Activated naive CD8-positive, alpha-beta T cell treated with anti-CD3 and anti-CD28 coated beads for 36 hours (primary cell): ENCODE results near the gene KLHL20. TPM values are rescaled to one million over a fixed set of nuclear protein-coding genes. Genes with fewer than 3 reads are reported as not detected.
A peak's percentile ranks its signal among the peaks of the same experiment; 100 is the strongest.
"Not testable (repeated sequence)": the region's sequence is repeated elsewhere in the genome, so short reads cannot be mapped to it uniquely, and the experiment has no call there.

Experiments
- DNase-seq: peaks from one replicate; pipeline ENCODE4 v3.0.0; 2021
- H3K27ac Mint-ChIP-seq: one replicate; pipeline ENCODE4 v1.8.0; 2022; ENCODE audit warnings: mild to moderate bottlenecking, moderate library complexity, mixed read lengths
- H3K27me3 Mint-ChIP-seq: one replicate; pipeline ENCODE4 v1.8.0; 2022; ENCODE audit warnings: mild to moderate bottlenecking, mixed read lengths
- H3K36me3 Mint-ChIP-seq: one replicate; pipeline ENCODE4 v1.8.0; 2021; ENCODE audit warnings: mild to moderate bottlenecking, mixed read lengths
- H3K4me1 Mint-ChIP-seq: one replicate; pipeline ENCODE4 v1.8.0; 2021; ENCODE audit warnings: mixed read lengths
- H3K4me3 Mint-ChIP-seq: one replicate; pipeline ENCODE4 v1.8.0; 2022; ENCODE audit warnings: mild to moderate bottlenecking, moderate library complexity, mixed read lengths
- H3K9me3 Mint-ChIP-seq: one replicate; pipeline ENCODE4 v1.8.0; 2022; ENCODE audit warnings: mixed read lengths
- total RNA-seq, 2 experiments: library from RNA; stranded (reverse); gene quantifications; one replicate each; pipeline ENCODE4 v1.2.3, GENCODE V29; 2021

Gene KLHL20
- total RNA-seq = 10 to 100 TPM; 12.1 to 12.9 TPM

- Mint-ChIP-seq H3K9me3 (no peaks in the 10 kb centered on the region), H3K27ac (peak within 1 kb of the TSS; percentile 89), H3K36me3 (peaks cover 12% of the 10 kb centered on the region), H3K27me3 (peaks cover 6% of the 10 kb centered on the region), H3K4me1 (peaks cover 14% of the 10 kb centered on the region), H3K4me3 (peak within 1 kb of the TSS; percentile 94)
- DNase-seq = peak; percentile 87
These were observed at the start of gene KLHL20 for GRCh38 chr1:173714759-173715537. KLHL20 (plus strand) TSS chr1:173714981; CDS start chr1:173716044, 1,063 bp downstream.

DNA sequence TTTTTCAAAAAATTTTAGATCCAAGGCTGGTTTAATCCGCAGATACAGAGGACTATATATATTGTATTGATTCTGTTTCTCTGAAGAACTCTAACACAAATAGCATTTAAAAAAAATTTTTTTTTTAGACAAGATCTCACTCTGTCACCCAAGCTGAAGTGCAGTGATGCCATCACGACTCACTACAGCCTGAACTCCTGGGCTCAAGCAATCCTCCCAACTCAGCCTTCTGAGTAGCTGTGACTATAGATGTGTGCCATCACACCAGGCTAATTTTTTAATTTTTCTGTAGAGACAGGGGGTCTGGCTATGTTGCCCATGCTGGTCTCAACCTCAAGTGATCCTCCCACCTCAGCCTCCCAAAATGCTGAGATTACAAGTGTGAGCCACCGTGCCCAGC is 48.1 kb upstream of the KLHL20 start:
- Mint-ChIP-seq H3K4me3 (no peak overlapping the region), H3K27ac (no peak overlapping the region), H3K27me3 (peaks cover 34% of the 10 kb centered on the region), H3K36me3 (no peaks in the 10 kb centered on the region), H3K9me3 (no peaks in the 10 kb centered on the region), H3K4me1 (peaks cover 7% of the 10 kb centered on the region)
- no peak for DNase-seq

- peak within 1 kb of the TSS; percentile 46 for H3K4me3 Mint-ChIP-seq
- H3K27ac Mint-ChIP-seq = no peak within 1 kb of the TSS
- H3K9me3 Mint-ChIP-seq = no peaks in the 10 kb centered on the region
- DNase-seq = peak; percentile 49
- no peaks in the 10 kb centered on the region for H3K36me3 Mint-ChIP-seq
- peaks cover 34% of the 10 kb centered on the region for H3K27me3 Mint-ChIP-seq
- peaks cover 5% of the 10 kb centered on the region for H3K4me1 Mint-ChIP-seq
These were observed 45.3 kb upstream of the KLHL20 start, which contains the start of gene ANKRD45 for GRCh38 chr1:173669491-173669941. ANKRD45 (minus strand) TSS chr1:173669851; CDS start chr1:173659418, 10,433 bp downstream.

DNA sequence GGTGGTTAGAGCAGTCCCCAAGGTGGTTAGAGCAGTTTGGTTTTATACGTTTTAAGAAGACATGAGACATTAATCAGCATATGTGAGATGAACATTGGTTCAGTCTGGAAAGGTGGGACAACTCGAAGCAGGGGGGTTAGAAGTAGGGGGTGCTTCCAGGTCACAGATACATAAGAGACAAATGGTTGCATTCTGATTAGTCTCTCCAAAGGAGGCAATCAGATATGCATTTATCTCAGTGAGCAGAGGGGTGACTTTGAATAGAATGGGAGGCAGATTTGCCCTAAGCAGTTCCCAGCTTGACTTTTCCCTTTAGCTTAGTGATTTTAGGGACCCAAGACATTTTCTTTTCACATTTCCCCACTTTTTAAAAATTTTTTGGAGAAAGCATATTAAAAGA is 40.3 kb upstream of the KLHL20 start:
- H3K4me3 Mint-ChIP-seq, DNase-seq, H3K9me3 Mint-ChIP-seq, H3K4me1 Mint-ChIP-seq, H3K27ac Mint-ChIP-seq, H3K36me3 Mint-ChIP-seq: not testable (repeated sequence)
- H3K27me3 Mint-ChIP-seq = peaks cover 18% of the 10 kb centered on the region

DNA sequence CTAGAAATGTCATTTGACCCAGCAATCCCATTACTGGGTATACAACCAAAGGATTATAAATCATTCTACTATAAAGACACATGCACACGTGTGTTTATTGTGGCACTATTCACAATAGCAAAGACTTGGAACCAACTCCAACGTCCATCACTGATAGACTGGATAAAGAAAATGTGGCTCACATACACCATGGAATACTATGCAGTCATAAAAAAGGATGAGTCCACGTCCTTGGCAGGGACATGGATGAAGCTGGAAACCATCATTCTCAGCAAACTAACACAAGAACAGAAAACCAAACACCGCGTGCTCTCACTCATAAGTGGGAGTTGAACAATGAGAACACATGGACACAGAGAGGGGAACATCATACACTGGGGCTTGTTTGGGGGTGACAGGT is 34.6 kb upstream of the KLHL20 start:
- H3K9me3 Mint-ChIP-seq = peaks cover 14% of the 10 kb centered on the region
- not testable (repeated sequence) for DNase-seq, H3K4me1 Mint-ChIP-seq, H3K4me3 Mint-ChIP-seq, H3K36me3 Mint-ChIP-seq, H3K27me3 Mint-ChIP-seq, H3K27ac Mint-ChIP-seq

- H3K27ac Mint-ChIP-seq = no peak overlapping the region
- peaks cover 8% of the 10 kb centered on the region for H3K9me3 Mint-ChIP-seq
- H3K27me3 Mint-ChIP-seq = no peaks in the 10 kb centered on the region
- no peaks in the 10 kb centered on the region for H3K36me3 Mint-ChIP-seq
- no peak for DNase-seq
- H3K4me3 Mint-ChIP-seq = no peak overlapping the region
- H3K4me1 Mint-ChIP-seq = peaks cover 6% of the 10 kb centered on the region
These were observed 32.6 kb upstream of the KLHL20 start for GRCh38 chr1:173682184-173682583.

GRCh38 chr1:173683838-173684237 is 30.9 kb upstream of the KLHL20 start:
- H3K9me3 Mint-ChIP-seq, H3K27ac Mint-ChIP-seq, H3K4me3 Mint-ChIP-seq, H3K36me3 Mint-ChIP-seq, DNase-seq, H3K4me1 Mint-ChIP-seq, H3K27me3 Mint-ChIP-seq: not testable (repeated sequence)

DNA sequence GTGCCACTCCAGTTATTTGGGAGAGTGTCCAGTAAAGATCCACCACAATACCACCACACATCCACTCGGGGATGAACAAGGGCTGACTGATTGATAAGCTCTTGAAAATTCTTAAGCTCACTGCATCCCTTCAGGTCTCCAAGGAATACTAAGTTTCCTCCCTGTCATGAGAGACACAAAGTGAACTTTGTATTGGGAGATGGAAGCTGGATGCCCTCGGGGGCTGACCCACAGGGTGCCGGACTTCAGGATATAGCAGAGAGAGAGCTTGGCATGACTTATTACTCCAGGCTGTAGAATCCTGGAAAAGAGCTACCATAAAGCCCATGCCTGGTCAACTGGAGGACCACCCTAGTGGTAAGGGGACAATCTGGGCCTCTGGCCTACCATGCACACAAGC is 29.7 kb upstream of the KLHL20 start:
- H3K36me3 Mint-ChIP-seq, H3K27me3 Mint-ChIP-seq, H3K4me3 Mint-ChIP-seq, H3K27ac Mint-ChIP-seq, H3K9me3 Mint-ChIP-seq, DNase-seq: not testable (repeated sequence)
- H3K4me1 Mint-ChIP-seq = peaks cover 10% of the 10 kb centered on the region

DNA sequence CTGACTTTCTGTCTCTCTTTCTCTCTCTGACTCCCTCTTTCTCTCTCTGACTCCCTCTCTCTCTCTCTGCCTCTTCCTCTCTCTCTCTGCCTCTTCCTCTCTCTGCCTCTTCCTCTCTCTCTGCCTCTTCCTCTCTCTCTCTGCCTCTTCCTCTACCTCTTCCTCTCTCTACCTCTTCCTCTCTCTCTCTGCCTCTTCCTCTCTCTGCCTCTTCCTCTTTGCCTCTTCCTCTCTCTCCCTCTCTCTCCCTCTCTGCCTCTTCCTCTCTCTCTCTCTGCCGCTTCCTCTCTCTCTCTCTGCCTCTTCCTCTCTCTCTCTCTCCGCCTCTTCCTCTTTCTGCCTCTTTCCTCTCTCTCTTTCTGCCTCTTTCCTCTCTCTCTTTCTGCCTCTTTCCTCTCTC is 26.5 kb upstream of the KLHL20 start:
- H3K27me3 Mint-ChIP-seq = no peaks in the 10 kb centered on the region
- no peak overlapping the region for H3K4me3 Mint-ChIP-seq
- H3K36me3 Mint-ChIP-seq = peaks cover 2% of the 10 kb centered on the region
- no peak overlapping the region for H3K27ac Mint-ChIP-seq
- no peaks in the 10 kb centered on the region for H3K9me3 Mint-ChIP-seq
- no peak for DNase-seq
- H3K4me1 Mint-ChIP-seq = peaks cover 7% of the 10 kb centered on the region

GRCh38 chr1:173693238-173693637 is 21.5 kb upstream of the KLHL20 start:
- Mint-ChIP-seq H3K9me3 (peaks cover 1% of the 10 kb centered on the region), H3K27ac (no peak overlapping the region), H3K27me3 (peaks cover 5% of the 10 kb centered on the region), H3K4me1 (peaks cover 4% of the 10 kb centered on the region), H3K4me3 (no peak overlapping the region), H3K36me3 (peaks cover 4% of the 10 kb centered on the region)
- no peak for DNase-seq

- not testable (repeated sequence) for H3K4me1 Mint-ChIP-seq, H3K27me3 Mint-ChIP-seq, H3K9me3 Mint-ChIP-seq, H3K36me3 Mint-ChIP-seq, H3K4me3 Mint-ChIP-seq, DNase-seq, H3K27ac Mint-ChIP-seq
These were observed 13.5 kb upstream of the KLHL20 start for GRCh38 chr1:173701299-173701698.

DNA sequence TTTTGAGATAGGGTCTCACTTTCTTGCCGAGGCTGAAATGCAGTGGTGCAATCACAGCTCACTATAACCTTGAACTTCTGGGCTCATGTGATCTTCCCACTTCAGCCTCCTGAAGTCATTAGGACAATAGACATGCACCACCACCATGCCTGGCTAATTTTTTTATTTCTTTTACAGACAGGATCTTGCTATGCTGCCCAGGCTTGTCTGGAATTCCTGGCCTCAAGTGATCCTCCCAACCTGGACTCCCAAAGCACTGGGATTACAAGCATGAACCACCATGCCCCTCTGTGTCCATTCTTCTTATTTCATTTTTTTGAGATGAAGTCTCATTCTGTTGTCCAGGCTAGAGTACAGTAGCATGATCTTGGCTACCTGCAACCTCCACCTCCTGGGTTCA is 12.0 kb upstream of the KLHL20 start:
- Mint-ChIP-seq H3K27ac (no peak overlapping the region), H3K4me3 (no peak overlapping the region), H3K9me3 (peaks cover under 1% of the 10 kb centered on the region), H3K27me3 (peaks cover 3% of the 10 kb centered on the region), H3K36me3 (no peaks in the 10 kb centered on the region), H3K4me1 (no peaks in the 10 kb centered on the region)
- DNase-seq = no peak

DNA sequence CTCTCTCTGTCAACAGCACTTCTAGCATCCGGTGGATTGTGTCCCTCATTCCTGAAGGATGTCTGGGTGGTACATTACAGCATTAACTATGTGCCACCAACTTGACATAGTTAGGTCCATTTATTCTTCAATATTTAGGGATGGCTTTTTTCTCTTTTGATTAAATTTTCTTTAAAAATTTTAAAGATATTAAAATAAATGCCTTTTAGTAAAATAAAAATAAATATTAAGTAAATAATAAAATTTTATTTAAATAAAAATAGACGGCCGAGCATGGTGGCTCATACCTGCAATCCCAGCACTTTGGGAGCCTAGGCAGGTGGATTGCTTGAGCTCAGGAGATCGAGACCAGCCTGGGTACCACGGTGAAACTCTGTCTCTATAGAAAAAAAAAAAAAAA is 9.7 kb upstream of the KLHL20 start:
- no peak for DNase-seq
- Mint-ChIP-seq H3K9me3 (no peaks in the 10 kb centered on the region), H3K4me1 (no peaks in the 10 kb centered on the region), H3K4me3 (no peak overlapping the region), H3K36me3 (no peaks in the 10 kb centered on the region), H3K27ac (no peak overlapping the region), H3K27me3 (peaks cover 11% of the 10 kb centered on the region)

DNA sequence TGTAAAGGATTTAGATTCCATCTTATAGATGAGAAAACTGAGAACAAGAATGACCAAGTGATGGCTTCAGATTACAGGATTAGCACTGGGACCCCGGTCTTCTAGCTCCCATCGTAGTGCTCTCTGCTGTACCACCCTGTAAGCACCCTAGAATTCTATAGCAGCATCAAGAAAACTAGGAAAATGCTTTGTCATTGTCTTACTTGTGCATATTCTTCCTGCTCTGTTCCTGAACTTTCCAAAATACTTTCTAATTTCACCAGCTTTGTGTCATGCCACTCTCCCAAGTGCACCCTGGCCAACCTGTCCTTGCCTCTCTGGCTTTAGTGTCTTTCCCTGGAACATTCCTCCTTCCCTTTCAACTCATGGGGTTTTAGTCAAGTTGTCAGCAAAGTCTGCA is 6.0 kb upstream of the KLHL20 start:
- Mint-ChIP-seq H3K4me3 (no peak overlapping the region), H3K4me1 (no peaks in the 10 kb centered on the region), H3K36me3 (no peaks in the 10 kb centered on the region), H3K27me3 (peaks cover 13% of the 10 kb centered on the region), H3K27ac (no peak overlapping the region), H3K9me3 (no peaks in the 10 kb centered on the region)
- no peak for DNase-seq

GRCh38 chr1:173714441-173714758 is 381 bp upstream of the KLHL20 start:
- Mint-ChIP-seq H3K4me1 (peaks cover 14% of the 10 kb centered on the region), H3K4me3 (peak overlapping the region; percentile 94), H3K36me3 (peaks cover 12% of the 10 kb centered on the region), H3K27me3 (peaks cover 7% of the 10 kb centered on the region), H3K9me3 (no peaks in the 10 kb centered on the region), H3K27ac (peak overlapping the region; percentile 89)
- DNase-seq = no peak

DNA sequence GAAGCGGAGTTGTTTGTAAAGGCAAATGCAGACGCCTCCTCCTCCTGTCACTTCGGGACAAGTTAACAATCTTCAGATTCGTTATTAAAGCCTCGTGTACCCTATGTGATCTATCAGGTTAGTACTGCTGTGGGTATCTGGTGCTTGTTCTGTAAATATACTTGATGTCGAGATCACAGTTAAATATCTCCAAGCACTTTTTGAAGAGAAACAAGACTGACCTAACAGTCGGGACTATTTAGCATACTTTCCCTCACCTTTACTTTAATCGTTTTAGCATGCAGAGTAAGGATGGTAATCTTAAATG is 710 bp downstream of the KLHL20 start:
- Mint-ChIP-seq H3K4me1 (peaks cover 19% of the 10 kb centered on the region), H3K9me3 (no peaks in the 10 kb centered on the region), H3K27ac (peak overlapping the region; percentile 89), H3K4me3 (peak overlapping the region; percentile 94), H3K27me3 (peaks cover 3% of the 10 kb centered on the region), H3K36me3 (peaks cover 12% of the 10 kb centered on the region)
- no peak for DNase-seq
